SJCRH30 (cell line): ENCODE results near the gene TGM5. TPM values are rescaled to one million over a fixed set of nuclear protein-coding genes. Genes with fewer than 3 reads are reported as not detected.
"Not testable (repeated sequence)": the region's sequence is repeated elsewhere in the genome, so short reads cannot be mapped to it uniquely, and the experiment has no call there.

Experiments used
- DNase-seq, 2 experiments: peaks; one replicate each; pipeline ENCODE4 v3.0.0-alpha.2; 2015 to 2020
- H3K27ac ChIP-seq: fragments of 250-450 bp; sonication (Bioruptor Pico); 2 replicates; pipeline ENCODE4 v1.5.1; 2020; ENCODE audit warnings: mild to moderate bottlenecking, moderate library complexity
- H3K27me3 ChIP-seq: fragments of 250-450 bp; sonication (Bioruptor Pico); 2 replicates; pipeline ENCODE4 v1.5.1; 2020; ENCODE audit warnings: mild to moderate bottlenecking, moderate library complexity
- H3K36me3 ChIP-seq: fragments of 250-450 bp; sonication (Bioruptor Pico); 2 replicates; pipeline ENCODE4 v1.5.1; 2020; ENCODE audit warnings: mild to moderate bottlenecking, moderate library complexity
- H3K4me1 ChIP-seq: fragments of 250-450 bp; sonication (Bioruptor Pico); 2 replicates; pipeline ENCODE4 v1.5.1; 2020; ENCODE audit warnings: mild to moderate bottlenecking, moderate library complexity
- H3K4me3 ChIP-seq: fragments of 250-450 bp; sonication (Bioruptor Pico); 2 replicates; pipeline ENCODE4 v1.5.1; 2020; ENCODE audit warnings: mild to moderate bottlenecking, moderate library complexity
- H3K9me3 ChIP-seq: fragments of 250-450 bp; sonication (Bioruptor Pico); replicated peaks from 2 replicates; pipeline ENCODE4 v1.5.1; 2020; ENCODE audit warnings: mild to moderate bottlenecking, moderate library complexity
- total RNA-seq: library from RNA; depleted of rRNA; stranded (reverse); fragments of >200 nt; shearing (Covaris generic); gene quantifications from 2 replicates; pipeline ENCODE4 v1.2.3, GENCODE V29; 2014

The TGM5 gene
- total RNA-seq, 1 experiment from 2014 or later, result not detected

DNA sequence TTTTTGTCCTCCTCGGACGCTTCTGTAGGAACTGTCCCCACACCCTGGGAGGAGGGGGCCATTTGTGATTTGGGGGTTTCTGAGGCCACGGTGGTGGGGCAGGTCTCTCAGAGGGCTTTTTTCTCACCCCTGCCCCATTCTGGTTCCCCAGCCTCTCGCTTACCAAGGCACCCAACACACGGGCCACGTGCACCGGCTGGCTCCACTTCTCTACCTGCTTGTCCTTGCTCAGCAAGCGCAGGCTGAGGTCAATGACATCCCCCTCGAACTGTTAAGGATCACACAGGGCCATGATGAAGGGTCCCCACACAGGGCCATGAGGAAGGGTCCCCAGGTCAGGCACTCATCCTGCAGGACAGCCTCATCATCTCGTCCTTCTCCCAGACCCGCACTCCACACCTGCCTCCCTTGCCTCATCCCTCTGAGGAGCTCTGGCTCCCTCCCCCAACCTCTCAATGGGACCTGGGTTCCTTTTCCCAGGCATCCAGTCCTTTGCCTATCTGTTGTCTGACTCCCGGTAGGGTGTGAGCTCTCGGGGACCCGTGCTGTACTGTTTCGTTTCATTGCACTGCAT, 56.5 kb downstream of the TGM5 start:
- H3K9me3 ChIP-seq, result no peaks in the 10 kb centered on the region
- no peaks in the 10 kb centered on the region for H3K4me1 ChIP-seq
- no peak for DNase-seq
- no peaks in the 10 kb centered on the region for H3K27me3 ChIP-seq
- no peaks in the 10 kb centered on the region for H3K36me3 ChIP-seq
- H3K27ac ChIP-seq, result no peak overlapping the region
- H3K4me3 ChIP-seq, result no peak overlapping the region

DNA sequence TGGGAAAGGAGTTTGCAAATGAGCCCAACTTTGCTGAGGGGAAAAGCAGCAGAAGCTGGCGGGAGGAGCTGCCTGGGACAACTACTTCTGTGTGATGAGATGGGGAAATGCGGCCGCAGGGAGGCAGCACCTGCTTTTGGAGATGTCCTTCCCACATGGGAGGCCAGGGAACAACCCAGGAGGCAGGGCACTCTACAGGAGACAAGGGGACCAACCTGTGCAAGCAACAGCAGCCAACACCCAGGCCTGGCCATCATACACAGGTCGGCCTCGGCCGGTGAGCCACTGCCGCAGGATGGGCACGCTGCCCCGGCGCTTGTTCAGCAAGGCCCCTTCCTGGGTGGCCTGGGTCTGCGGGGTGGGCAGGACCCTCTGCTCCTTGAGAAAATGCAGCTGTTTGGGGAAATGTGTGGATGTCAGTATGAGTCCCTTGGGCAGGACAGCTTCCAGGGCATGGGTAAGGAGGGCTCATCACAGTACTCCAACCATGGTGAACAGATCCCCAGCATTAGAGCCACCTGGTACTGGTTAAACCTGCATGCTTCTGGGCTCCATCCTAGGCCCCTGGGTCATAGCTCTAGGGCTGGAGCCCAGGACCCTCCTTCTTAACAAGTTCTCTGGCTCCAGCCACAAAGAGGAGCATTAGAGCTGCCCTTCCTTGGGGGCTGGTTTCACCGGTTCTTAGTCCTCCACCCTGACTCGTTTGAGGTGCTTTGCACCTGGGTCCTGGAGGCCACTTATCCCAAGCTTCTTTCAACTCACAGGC, 57.5 kb downstream of the TGM5 start:
- DNase-seq, result no peak
- no peak overlapping the region for H3K4me3 ChIP-seq
- no peaks in the 10 kb centered on the region for H3K9me3 ChIP-seq
- no peaks in the 10 kb centered on the region for H3K36me3 ChIP-seq
- no peaks in the 10 kb centered on the region for H3K27me3 ChIP-seq
- H3K27ac ChIP-seq, result no peak overlapping the region
- no peaks in the 10 kb centered on the region for H3K4me1 ChIP-seq

DNA sequence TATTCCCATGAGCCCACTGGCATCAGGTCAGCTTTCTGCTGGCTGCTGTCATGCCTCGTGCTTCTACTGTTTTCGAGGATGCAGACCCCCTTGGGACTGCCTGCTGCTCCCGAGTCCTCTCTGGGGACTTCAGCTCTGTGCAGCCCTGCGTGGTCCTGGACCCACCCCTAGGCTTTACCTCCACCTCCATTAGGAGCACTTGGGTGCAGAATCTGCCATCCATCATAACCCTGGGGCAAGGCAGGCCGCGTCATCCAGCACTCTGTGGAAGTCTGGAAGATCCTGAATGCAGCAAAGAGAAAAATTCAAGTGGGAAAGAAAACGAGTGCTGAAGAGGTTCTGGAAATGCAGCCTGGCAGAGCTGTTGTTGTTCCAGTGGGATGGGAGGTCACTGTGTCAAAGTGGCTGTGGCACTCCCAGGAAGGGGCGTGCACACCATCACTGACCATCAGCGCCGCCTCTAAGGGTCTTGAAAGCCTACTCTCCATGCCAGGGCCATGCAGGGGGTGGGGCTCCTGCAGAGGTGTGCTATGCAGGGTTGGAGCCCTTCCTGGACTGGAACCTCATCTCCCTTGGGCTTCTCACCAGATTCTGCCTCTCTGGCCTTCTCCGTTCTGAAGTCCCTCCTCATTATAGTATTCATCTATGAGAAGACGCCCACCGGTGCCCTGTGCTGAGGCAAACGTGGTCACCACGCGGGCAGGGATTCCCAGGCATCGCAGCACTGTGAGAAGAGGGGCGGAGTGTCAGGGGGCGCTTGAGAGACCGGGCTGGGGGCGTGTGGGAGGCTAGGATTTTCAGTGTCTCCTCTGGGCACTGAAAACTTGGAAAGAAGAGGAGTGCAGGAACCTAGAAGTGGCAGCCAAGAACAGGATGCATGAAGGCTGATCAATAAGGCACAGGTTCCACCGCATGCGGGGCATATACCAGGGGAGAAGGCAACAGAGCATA, 58.4 kb downstream of the TGM5 start:
- Histone ChIP-seq H3K4me1 (no peaks in the 10 kb centered on the region), H3K4me3 (no peak overlapping the region), H3K27ac (no peak overlapping the region), H3K9me3 (no peaks in the 10 kb centered on the region), H3K27me3 (no peaks in the 10 kb centered on the region), H3K36me3 (no peaks in the 10 kb centered on the region)
- DNase-seq, result no peak

DNA sequence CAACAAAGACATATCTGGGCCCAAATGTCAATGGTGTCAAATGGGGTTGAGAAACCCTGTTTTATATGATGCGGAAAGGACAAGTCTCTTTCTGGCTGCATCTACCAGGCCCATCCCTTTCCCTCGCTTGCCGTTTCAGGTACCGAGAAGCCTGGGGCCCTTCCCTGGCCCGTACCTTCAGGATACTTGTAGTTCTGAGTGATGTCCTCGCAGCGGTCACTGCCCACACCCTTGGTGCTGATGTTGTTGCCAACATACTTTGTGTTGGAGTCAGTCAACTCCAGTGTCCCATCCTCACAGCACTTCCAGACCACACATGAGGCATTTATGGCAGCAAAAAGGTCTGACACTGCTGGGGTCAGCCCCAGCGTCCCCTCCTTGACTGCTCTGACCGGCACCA, 59.7 kb downstream of the TGM5 start:
- Histone ChIP-seq H3K9me3 (no peaks in the 10 kb centered on the region), H3K4me1 (no peaks in the 10 kb centered on the region), H3K36me3 (no peaks in the 10 kb centered on the region), H3K27ac (no peak overlapping the region), H3K27me3 (no peaks in the 10 kb centered on the region), H3K4me3 (no peak overlapping the region)
- DNase-seq, result no peak

DNA sequence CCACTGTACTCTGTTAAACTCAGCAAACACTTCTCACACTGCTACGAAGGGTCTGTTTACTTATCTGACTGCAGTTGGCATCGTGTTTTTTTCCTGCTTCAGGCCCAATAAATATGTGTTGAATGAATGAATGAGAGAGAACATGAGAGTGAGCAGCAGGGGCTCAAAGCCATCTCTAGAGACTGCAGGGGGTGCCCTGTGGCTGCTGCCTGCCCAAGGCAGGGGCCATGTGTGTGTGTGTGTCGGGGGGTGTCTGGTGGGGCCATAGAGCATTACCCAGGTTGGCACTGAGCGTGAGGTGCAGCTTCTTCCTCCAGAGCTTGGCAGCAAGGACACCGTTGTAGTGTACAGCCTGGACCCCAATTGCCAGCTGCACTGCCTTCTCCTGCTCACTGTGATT, 60.7 kb downstream of the TGM5 start:
- Histone ChIP-seq H3K27me3 (no peaks in the 10 kb centered on the region), H3K4me1 (no peaks in the 10 kb centered on the region), H3K4me3 (no peak overlapping the region), H3K36me3 (no peaks in the 10 kb centered on the region), H3K27ac (no peak overlapping the region), H3K9me3 (no peaks in the 10 kb centered on the region)
- DNase-seq, result no peak

DNA sequence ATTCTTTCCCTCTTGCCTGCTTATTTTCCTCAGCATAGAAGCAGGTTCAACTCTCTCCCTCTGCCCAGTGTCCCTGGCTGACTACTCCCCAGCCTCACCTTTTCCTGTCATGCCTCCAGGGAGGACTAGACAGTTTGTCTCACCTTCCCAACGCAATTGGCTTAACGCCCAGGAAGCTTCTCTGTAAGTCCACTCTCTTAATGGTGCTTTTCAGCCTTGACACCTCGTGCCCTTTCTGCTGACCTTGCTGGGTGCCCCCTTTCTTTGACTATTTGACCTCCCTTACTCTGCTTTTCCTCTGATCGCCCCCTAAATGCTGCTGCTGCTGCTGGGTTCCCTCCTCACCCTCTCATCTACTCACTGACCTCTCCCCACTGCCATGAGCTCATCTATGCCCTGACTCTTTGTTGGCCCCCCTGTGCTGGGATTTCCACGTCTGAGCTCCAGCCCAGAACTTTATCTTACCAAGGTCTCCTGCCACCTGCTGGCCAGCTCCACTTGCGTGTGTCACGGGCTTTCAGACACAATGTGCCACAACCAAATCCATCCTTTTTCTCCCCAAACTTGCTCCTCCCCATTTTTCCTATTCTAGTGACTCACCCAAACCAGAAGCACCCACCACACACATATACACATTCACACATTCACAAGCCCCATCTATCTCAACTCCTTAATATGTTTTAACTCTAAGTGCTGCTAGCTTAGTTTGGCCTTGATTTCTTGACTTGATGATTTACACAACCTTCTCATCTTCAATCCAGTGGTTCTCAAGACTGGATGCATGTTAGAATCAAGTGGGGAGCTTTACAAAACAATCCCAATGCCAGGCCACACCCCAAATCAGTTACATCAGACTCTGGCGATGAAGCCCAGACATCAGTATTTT, 62.5 kb downstream of the TGM5 start:
- H3K4me1 ChIP-seq, result no peaks in the 10 kb centered on the region
- DNase-seq, result peak; percentile 30 to 49
- no peaks in the 10 kb centered on the region for H3K36me3 ChIP-seq
- H3K4me3 ChIP-seq, result no peak overlapping the region
- H3K27ac ChIP-seq, result no peak overlapping the region
- no peaks in the 10 kb centered on the region for H3K27me3 ChIP-seq
- no peaks in the 10 kb centered on the region for H3K9me3 ChIP-seq

DNA sequence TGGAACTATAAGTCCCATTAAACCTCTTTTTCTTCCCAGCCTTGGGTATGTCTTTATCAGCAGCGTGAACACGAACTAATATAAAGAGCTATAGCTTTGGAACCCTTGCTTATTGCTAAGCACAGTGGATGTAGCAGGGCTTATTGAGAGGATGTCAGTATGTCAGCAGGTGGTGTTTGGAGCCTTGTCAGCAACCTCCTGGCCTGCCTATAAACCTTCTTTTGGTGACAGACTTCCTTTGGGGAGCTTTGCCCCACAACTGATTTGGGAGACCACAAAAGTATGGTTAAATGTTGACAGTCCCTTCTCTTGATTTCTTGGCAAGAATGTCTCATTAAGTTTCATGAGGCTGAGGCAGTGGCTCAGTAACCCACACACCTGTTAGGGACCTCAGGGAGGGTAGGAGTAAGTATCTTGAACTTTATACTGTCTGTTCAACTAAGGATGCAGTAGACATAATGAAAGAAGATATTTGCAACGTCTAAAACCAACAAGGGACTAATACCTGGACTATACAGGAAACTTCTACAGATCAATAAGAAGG, 66.7 kb downstream of the TGM5 start:
- no peak overlapping the region for H3K27ac ChIP-seq
- no peak overlapping the region for H3K4me3 ChIP-seq
- no peaks in the 10 kb centered on the region for H3K27me3 ChIP-seq
- DNase-seq, result no peak
- H3K36me3 ChIP-seq, result no peaks in the 10 kb centered on the region
- no peaks in the 10 kb centered on the region; the same call in 1 of the 2 replicates for H3K9me3 ChIP-seq
- no peaks in the 10 kb centered on the region for H3K4me1 ChIP-seq

DNA sequence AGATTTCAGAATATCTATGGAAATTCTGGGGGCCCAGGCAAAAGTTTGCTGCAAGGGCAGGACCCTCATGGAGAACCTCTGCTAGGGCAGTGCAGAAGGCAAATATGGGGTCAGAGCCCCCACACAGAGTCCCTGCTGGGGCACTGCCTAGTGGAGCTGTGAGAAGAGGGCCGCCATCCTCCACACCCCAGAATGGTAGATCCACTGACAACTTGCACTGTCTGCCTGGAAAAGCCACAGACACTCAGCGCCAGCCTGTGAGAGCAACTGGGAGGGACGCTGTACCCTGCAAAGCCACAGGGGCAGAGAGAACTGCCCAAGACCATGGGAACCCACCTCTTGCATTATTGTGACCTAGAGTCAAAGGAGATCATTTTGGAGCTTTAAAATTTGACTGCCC, 67.7 kb downstream of the TGM5 start:
- Histone ChIP-seq H3K4me3 (no peak overlapping the region), H3K4me1 (no peaks in the 10 kb centered on the region), H3K36me3 (no peaks in the 10 kb centered on the region), H3K27me3 (no peaks in the 10 kb centered on the region), H3K27ac (no peak overlapping the region), H3K9me3 (no peaks in the 10 kb centered on the region; the same call in 1 of the 2 replicates)
- no peak for DNase-seq

DNA sequence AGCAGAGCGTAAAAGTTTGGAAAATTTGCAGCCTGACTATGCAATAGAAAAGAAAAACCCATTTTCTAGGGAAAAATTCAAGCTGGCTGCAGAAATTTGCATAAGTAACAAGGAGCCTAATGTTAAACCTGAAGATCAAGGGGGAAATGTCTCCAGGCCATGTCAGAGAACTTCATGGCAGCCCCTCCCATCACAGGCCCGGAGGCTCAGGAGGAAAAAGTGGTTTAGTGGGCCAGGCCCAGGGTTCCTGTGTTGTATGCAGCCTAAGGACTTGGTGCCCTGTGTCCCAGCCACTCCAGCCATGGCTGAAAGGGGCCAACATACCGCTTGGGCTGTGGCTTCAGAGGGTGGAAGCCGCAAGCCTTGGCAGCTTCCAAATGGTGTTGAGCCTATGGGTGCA, 68.2 kb downstream of the TGM5 start:
- not testable (repeated sequence) for H3K9me3 ChIP-seq, H3K4me1 ChIP-seq, H3K36me3 ChIP-seq, H3K27ac ChIP-seq, DNase-seq, H3K4me3 ChIP-seq, H3K27me3 ChIP-seq

DNA sequence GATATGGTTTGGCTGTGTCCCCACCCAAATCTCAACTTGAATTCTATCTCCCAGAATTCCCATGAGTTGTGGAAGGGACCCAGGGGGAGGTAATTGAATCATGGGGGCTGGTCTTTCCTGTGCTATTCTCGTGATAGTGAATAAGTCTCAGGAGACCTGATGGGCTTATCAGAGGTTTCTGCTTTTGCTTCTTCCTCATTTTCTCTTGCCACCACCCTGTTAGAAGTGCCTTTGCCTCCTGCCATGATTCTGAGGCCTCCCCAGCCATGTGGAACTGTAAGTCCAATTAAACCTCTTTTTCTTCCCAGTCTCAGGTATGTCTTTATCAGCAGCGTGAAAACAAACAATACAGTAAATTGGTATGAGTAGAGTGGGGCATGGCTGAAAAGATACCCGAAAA, 69.0 kb downstream of the TGM5 start:
- not testable (repeated sequence) for H3K27me3 ChIP-seq, H3K36me3 ChIP-seq, H3K4me3 ChIP-seq, H3K27ac ChIP-seq, DNase-seq, H3K9me3 ChIP-seq, H3K4me1 ChIP-seq

DNA sequence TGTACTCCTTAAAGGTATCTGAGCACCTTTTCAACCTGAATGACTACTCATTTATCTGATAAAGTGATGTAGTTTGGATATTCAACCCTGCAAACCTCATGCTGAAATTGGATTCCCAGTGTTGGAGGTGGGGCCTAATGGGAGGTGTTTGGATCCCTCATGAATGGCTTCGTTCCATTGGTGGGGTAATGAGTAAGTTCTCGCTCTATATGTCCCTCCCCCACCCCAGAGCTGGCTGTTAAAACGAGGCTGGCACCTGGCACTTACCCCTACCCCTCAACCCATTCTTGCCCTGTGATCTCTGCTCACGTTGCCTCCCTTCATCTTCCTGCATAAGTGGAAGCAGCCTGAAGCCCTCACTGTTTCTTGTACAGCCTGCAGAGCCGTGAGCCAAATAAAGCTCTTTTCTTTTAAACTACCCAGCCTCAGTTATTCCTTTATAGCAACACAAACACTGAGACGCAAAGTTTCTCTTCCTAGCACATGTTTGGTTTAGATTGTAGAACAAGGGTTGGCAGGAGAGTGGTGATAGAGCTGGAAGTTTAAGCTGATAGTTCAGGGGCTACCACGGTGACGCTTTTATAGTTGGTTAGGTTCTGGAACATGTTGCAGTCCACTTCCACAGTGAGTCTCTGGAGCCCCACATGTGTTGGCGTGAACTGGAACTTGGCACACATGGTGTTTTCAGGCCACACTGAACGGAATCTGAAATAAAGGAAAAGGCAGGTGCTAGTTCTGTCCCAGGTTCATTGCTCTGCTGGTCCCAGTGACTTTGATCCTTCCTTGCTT, 69.8 kb downstream of the TGM5 start:
- no peaks in the 10 kb centered on the region for H3K27me3 ChIP-seq
- H3K4me1 ChIP-seq, result no peaks in the 10 kb centered on the region
- H3K9me3 ChIP-seq, result no peaks in the 10 kb centered on the region; the same call in 1 of the 2 replicates
- no peak overlapping the region for H3K4me3 ChIP-seq
- H3K27ac ChIP-seq, result no peak overlapping the region
- peaks cover 5% of the 10 kb centered on the region; the same call in 1 of the 2 replicates for H3K36me3 ChIP-seq
- DNase-seq, result no peak

DNA sequence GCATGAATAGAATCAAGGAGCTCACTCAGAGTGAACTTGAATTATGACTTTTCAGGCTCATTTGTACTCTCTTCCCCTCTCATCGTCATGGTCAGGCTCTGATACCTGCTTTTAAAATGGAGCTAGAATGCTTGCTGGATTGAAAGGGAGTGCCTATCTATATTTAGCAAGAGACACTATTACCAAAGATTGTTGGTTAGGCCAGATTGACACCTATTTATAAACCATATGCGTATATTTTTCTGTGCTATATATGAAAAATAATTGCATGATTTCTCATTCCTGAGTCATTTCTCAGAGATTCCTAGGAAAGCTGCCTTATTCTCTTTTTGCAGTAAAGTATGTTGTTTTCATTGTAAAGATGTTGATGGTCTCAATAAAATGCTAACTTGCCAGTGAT, 71.9 kb downstream of the TGM5 start:
- no peaks in the 10 kb centered on the region; the same call in 1 of the 2 replicates for H3K9me3 ChIP-seq
- H3K27me3 ChIP-seq, result no peaks in the 10 kb centered on the region
- H3K4me3 ChIP-seq, result no peak overlapping the region
- H3K4me1 ChIP-seq, result no peaks in the 10 kb centered on the region
- H3K27ac ChIP-seq, result no peak overlapping the region
- H3K36me3 ChIP-seq, result peaks cover 8% of the 10 kb centered on the region; the same call in 1 of the 2 replicates
- no peak for DNase-seq

DNA sequence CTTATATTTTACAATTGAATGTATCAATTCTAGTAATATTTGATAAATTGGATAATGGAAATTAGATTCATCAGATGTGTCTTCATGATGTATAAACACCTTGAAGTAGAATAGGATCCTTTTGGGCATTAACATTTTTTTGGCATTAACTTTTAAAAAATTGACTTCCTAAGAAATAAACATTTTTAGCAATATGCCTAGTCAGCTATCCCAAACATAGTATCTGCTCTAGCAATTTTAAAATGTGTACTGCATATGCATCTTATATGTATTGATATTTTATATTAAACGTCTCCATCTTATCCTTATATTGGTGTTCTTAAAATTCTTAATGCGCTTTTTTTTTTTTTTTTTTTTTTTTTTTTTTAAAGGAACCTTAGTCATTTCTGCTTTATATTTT, 73.0 kb downstream of the TGM5 start:
- H3K36me3 ChIP-seq, result peaks cover 8% of the 10 kb centered on the region; the same call in 1 of the 2 replicates
- H3K4me1 ChIP-seq, result no peaks in the 10 kb centered on the region
- no peaks in the 10 kb centered on the region for H3K27me3 ChIP-seq
- H3K27ac ChIP-seq, result no peak overlapping the region
- H3K4me3 ChIP-seq, result no peak overlapping the region
- no peak for DNase-seq
- H3K9me3 ChIP-seq, result no peaks in the 10 kb centered on the region; the same call in 1 of the 2 replicates
